Heart right ventricle (tissue), 16 donors: ENCODE data around the gene NDUFA8. TPM values are rescaled to one million over a fixed set of nuclear protein-coding genes. Genes with fewer than 3 reads are reported as not detected.

Experiments
- ATAC-seq, 8 donors: fragments of 200-7000 bp; cut with Tn5 transposase; one replicate each; pipeline ENCODE4 v1.9.1; 2020; ENCODE audit warnings: mild to moderate bottlenecking in 8 of 8, moderate library complexity in 8 of 8, moderate number of reproducible peaks in 1 of 8
- DNase-seq, 2 donors: peaks; one replicate each; pipeline ENCODE4 v3.0.0-alpha.2; 2020
- H3K27ac ChIP-seq, 10 donors: fragments of 200-600 bp; sonication (generic) in 2 of 10; one replicate each; pipeline versions ENCODE4 v1.5.0 to v1.8.0; 2020 to 2022; ENCODE audit warnings: mild to moderate bottlenecking in 3 of 10
- H3K27me3 ChIP-seq, 7 donors: fragments of 200-600 bp; one replicate each; pipeline ENCODE4 v1.8.0; 2021 to 2022; ENCODE audit warnings: mild to moderate bottlenecking in 2 of 7
- H3K36me3 ChIP-seq, 9 donors: fragments of 200-600 bp; sonication (generic) in 1 of 9; one replicate each; pipeline versions ENCODE4 v1.5.0 to v1.8.0; 2020 to 2022; ENCODE audit warnings: mild to moderate bottlenecking in 2 of 9
- H3K4me1 ChIP-seq, 9 donors: fragments of 200-600 bp; sonication (generic) in 1 of 9; one replicate each; pipeline versions ENCODE4 v1.5.0 to v1.8.0; 2020 to 2022; ENCODE audit warnings: mild to moderate bottlenecking in 4 of 9
- H3K4me3 ChIP-seq, 10 donors: fragments of 200-600 bp; sonication (generic) in 2 of 10; one replicate each; pipeline versions ENCODE4 v1.5.0 to v1.8.0; 2020 to 2022; ENCODE audit warnings: mild to moderate bottlenecking in 7 of 10, moderate library complexity in 2 of 10
- H3K9me3 ChIP-seq, 11 donors: fragments of 200-600 bp in 10 of 11; sonication (generic) in 2 of 11; one replicate each; pipeline versions ENCODE4 v1.5.0 to v1.8.0; 2013 to 2022; ENCODE audit warnings: mild to moderate bottlenecking in 2 of 11, control low read depth in 1 of 11, moderate library complexity in 1 of 11
- CTCF ChIP-seq, 9 donors: fragments of 200-600 bp; sonication (generic) in 2 of 9; IDR thresholded peaks; one replicate each; pipeline versions ENCODE4 v1.5.0 to v1.8.0; 2021 to 2022; ENCODE audit warnings: antibody characterized with exemption in 9 of 9, mild to moderate bottlenecking in 5 of 9, moderate library complexity in 1 of 9
- WGBS, 2 donors: extraction: QIAGEN DNeasy Blood & Tissue Kit; methylation state at CpG; one replicate each; pipeline ENCODE4 v1.1.7; 2013; ENCODE audit warnings: inconsistent platforms in 1 of 2; 5-methylcytosine and 5-hydroxymethylcytosine counted together
- intact Hi-C, 10 donors: fragments of 100-400 bp; cut with DNase I; formaldehyde crosslinking; loops; one replicate each; pipeline versions ENCODE4 v1.11.1 to v1.14.2; 2022
- polyA plus RNA-seq, 2 donors: library from polyadenylated mRNA; stranded (reverse); fragments of 200-250 nt; gene quantifications; one replicate each; pipeline ENCODE4 v1.2.3, GENCODE V29; 2013
- total RNA-seq, 10 donors: library from RNA; stranded (reverse); fragmentation: NEBNext Ultra II Directional in 3 of 10; extraction: Animal tissue kit (Norgen Biotek cat#: 25700) in 3 of 10; gene quantifications; one replicate each; pipeline versions ENCODE4 v1.2.1 to v1.2.4, GENCODE V29; 2021 to 2023
- donor health status: Arrhythmogenic right ventricular cardiomyopathy.
- donor health status: ischemic (EF 13 %, LVEDD 7.1; RV severe dilation, severe dysfunction).
- donor health status: healthy with polysubstance abuse.
- donor health status: DM: no; HTN: yes; CAD: no.
- donor health status: DM: no; HTN: no; CAD: no.
- donor health status: ischemic (EF 25% LVEDD 6.9; RV normal size, moderate dysfunction).
- donor health status: ischemic (EF 25% LVEDD 5.7; RV mildly dilated, moderate dysfunction).
- donor health status: healthy.
- donor health status: DM: yes; HTN: yes; CAD: no.
- donor health status: Ischemic cardiomyopathy.
- donor health status: ischemic (EF 35%, LVEDD 5.7; RV mildly dilated, moderate dysfunction).
- donor health status: nonischemic (EF 11% LVEDD 7.7; RV severe dilation, severe dysfunction).
- donor health status: DM: yes; HTN: yes; CAD: no.
- donor health status: PGD.
- donor health status: ischemic (EF 29% LVEDD 5.4; RV normal size, mild dysfunction).
- donor health status: nonischemic (EF 23%, LVEDD 6.1; RV moderate dilation, normal function).

Gene NDUFA8
- total and polyA plus RNA-seq, 12 donors: 222 to 739 (median 313) TPM

GRCh38 chr9:122205176-122205575 is 45.6 kb upstream of the NDUFA8 start:
- intact Hi-C loops: no loop called here
- H3K36me3 ChIP-seq: peaks cover 0 to 5% (median 0%) of the 10 kb centered on the region in 9 donors
- peaks cover 0 to 11% (median 0%) of the 10 kb centered on the region in 7 donors for H3K27me3 ChIP-seq
- no peak overlapping the region for H3K27ac ChIP-seq
- DNase-seq: no peak
- 93% methylated on average over 8 of the region's 8 CpGs for WGBS, 2 donors
- TF ChIP-seq CTCF (IDR thresholded peaks at IDR 0.05): no peak
- no peaks in the 10 kb centered on the region for H3K9me3 ChIP-seq
- H3K4me3 ChIP-seq: no peak overlapping the region
- peaks cover 0 to 13% (median 5%) of the 10 kb centered on the region in 9 donors for H3K4me1 ChIP-seq
- no peak for ATAC-seq

- peaks cover 0 to 13% (median 5%) of the 10 kb centered on the region in 9 donors for H3K4me1 ChIP-seq
- no peaks in the 10 kb centered on the region for H3K9me3 ChIP-seq
- H3K27ac ChIP-seq: no peak overlapping the region
- intact Hi-C loops: no loop called here
- DNase-seq (no peak), ATAC-seq (no peak)
- WGBS, 2 donors: 81 to 82% methylated on average over 12 of the region's 12 CpGs
- TF ChIP-seq CTCF (IDR thresholded peaks at IDR 0.05): no peak
- peaks cover 0 to 10% (median 0%) of the 10 kb centered on the region in 7 donors for H3K27me3 ChIP-seq
- H3K4me3 ChIP-seq: no peak overlapping the region
- H3K36me3 ChIP-seq: peaks cover 0 to 5% (median 0%) of the 10 kb centered on the region in 9 donors
Measured at GRCh38 chr9:122204491-122204890, 44.9 kb upstream of the NDUFA8 start.

- no peak for TF ChIP-seq CTCF (IDR thresholded peaks at IDR 0.05)
- ATAC-seq (no peak), DNase-seq (no peak)
- no peak overlapping the region for H3K27ac ChIP-seq
- intact Hi-C loops: no loop called here
- no peak overlapping the region for H3K4me3 ChIP-seq
- H3K36me3 ChIP-seq: peaks cover 0 to 5% (median 0%) of the 10 kb centered on the region in 9 donors
- peaks cover 0 to 13% (median 5%) of the 10 kb centered on the region in 9 donors for H3K4me1 ChIP-seq
- no peaks in the 10 kb centered on the region for H3K9me3 ChIP-seq
- H3K27me3 ChIP-seq: peaks cover 0 to 6% (median 0%) of the 10 kb centered on the region in 7 donors
- 85 to 86% methylated on average over 5 of the region's 5 CpGs for WGBS, 2 donors
Measured at GRCh38 chr9:122204055-122204454, 44.5 kb upstream of the NDUFA8 start.

GRCh38 chr9:122202111-122202510 is 42.5 kb upstream of the NDUFA8 start:
- Histone ChIP-seq H3K4me3 (no peak overlapping the region), H3K36me3 (peaks cover 0 to 5% (median 0%) of the 10 kb centered on the region in 9 donors), H3K9me3 (no peaks in the 10 kb centered on the region), H3K27me3 (peaks cover 0 to 11% (median 0%) of the 10 kb centered on the region in 7 donors), H3K4me1 (peaks cover 0 to 13% (median 5%) of the 10 kb centered on the region in 9 donors), H3K27ac (no peak overlapping the region)
- DNase-seq (no peak), ATAC-seq (peak in 3 of 8 donors; percentile 65 to 80 (median 74))
- no peak for TF ChIP-seq CTCF (IDR thresholded peaks at IDR 0.05)
- 47 to 49% methylated on average over 3 of the region's 3 CpGs for WGBS, 2 donors
- intact Hi-C loops: no loop called here
